ENCODE measurements around the gene ACVR1. TPM values are rescaled to one million over a fixed set of nuclear protein-coding genes. Genes with fewer than 3 reads are reported as not detected.

ACVR1 gene
- total and polyA plus RNA-seq, 3 donors from 2014 or later: 10.3 to 15.3 (median 14.9) TPM

DNA sequence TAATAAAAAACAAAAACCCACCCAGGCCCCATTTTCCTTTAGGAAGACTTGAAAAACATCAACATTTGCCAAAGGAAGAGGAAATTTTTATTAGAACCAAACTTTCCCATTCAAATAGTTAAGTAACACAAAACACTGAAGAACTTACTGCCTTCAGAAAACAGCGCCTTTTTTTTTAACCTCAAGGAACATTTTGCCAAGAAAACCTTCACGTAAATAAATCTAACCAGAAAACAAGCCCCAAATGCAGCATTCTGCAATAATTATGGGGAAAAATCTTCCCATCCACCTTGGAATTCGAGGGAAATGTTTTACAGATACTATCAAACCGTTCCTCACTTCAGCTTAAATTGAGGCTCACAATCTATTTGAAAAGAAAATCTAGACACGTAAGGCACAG, 56.4 kb downstream of the ACVR1 start:
- no peak for DNase-seq
- Histone ChIP-seq H3K36me3 (ENCODE audit: low read depth, missing control alignments) (no peaks in the 10 kb centered on the region), H3K27me3 (no peaks in the 10 kb centered on the region), H3K27ac (peak overlapping the region in 1 of 2 donors; percentile 19), H3K4me3 (no peak overlapping the region), H3K9me3 (no peaks in the 10 kb centered on the region), H3K4me1 (no peaks in the 10 kb centered on the region)
- TF ChIP-seq POLR2A (IDR thresholded peaks at IDR 0.05): no peak
- TF ChIP-seq, protein P1, sequence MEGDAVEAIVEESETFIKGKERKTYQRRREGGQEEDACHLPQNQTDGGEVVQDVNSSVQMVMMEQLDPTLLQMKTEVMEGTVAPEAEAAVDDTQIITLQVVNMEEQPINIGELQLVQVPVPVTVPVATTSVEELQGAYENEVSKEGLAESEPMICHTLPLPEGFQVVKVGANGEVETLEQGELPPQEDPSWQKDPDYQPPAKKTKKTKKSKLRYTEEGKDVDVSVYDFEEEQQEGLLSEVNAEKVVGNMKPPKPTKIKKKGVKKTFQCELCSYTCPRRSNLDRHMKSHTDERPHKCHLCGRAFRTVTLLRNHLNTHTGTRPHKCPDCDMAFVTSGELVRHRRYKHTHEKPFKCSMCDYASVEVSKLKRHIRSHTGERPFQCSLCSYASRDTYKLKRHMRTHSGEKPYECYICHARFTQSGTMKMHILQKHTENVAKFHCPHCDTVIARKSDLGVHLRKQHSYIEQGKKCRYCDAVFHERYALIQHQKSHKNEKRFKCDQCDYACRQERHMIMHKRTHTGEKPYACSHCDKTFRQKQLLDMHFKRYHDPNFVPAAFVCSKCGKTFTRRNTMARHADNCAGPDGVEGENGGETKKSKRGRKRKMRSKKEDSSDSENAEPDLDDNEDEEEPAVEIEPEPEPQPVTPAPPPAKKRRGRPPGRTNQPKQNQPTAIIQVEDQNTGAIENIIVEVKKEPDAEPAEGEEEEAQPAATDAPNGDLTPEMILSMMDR (IDR thresholded peaks at IDR 0.05): no peak
- intact Hi-C loops (cut with DNase I; ENCODE audit: low total_unique reads): no loop called here
- WGBS, 2 donors: 62 to 63% methylated on average over 5 of the region's 5 CpGs

DNA sequence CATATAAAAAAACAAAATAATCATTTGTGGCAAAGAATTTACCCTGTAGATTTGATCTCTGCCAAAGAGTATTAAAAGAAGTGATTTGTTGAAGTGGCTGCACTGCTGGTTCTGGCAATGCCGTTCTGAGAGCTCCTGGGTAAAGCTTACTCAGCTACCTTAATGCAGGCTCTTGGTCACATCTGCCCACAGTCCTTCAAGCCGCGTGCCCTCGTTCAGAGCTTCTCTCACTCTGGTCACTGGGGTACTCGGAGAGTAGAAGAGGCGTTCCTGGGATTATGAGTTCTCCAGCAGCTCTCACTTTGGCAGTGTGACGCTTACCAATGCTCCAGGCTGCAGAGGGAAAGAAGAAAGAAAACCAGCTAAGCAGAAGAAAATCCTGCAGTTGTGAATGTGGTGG, 57.9 kb downstream of the ACVR1 start:
- intact Hi-C loops (cut with DNase I; ENCODE audit: low total_unique reads): no loop called here
- Histone ChIP-seq H3K4me1 (no peaks in the 10 kb centered on the region), H3K4me3 (no peak overlapping the region), H3K9me3 (no peaks in the 10 kb centered on the region), H3K27ac (no peak overlapping the region), H3K27me3 (no peaks in the 10 kb centered on the region), H3K36me3 (ENCODE audit: low read depth, missing control alignments) (no peaks in the 10 kb centered on the region)
- TF ChIP-seq, protein P1 (IDR thresholded peaks at IDR 0.05): no peak
- TF ChIP-seq POLR2A (IDR thresholded peaks at IDR 0.05): no peak
- 87 to 93% methylated on average over 7 of the region's 7 CpGs for WGBS, 2 donors
- DNase-seq: no peak

DNA sequence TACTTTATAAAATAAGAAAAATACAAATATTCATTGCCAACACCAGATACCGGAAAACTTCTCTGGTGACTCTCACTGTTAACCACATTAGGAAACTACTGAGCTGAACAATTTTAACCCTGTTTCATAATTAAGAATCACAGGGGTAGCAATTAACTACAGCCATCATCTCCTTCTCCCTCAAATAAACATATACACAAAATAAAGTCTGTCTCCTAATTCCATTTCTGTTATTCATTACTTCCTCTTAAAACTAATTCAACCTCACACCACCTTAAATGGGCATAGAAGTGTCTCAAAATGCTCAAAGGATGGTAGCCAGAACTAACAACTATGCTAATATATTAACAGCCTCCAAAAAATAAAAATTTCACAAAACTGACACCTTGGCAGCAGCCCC, 60.7 kb downstream of the ACVR1 start:
- Histone ChIP-seq H3K36me3 (ENCODE audit: low read depth, missing control alignments) (no peaks in the 10 kb centered on the region), H3K27ac (no peak overlapping the region), H3K4me3 (no peak overlapping the region), H3K27me3 (no peaks in the 10 kb centered on the region), H3K9me3 (no peaks in the 10 kb centered on the region), H3K4me1 (no peaks in the 10 kb centered on the region)
- TF ChIP-seq, protein P1 (IDR thresholded peaks at IDR 0.05): no peak
- TF ChIP-seq POLR2A (IDR thresholded peaks at IDR 0.05): no peak
- no peak for DNase-seq
- intact Hi-C loops (cut with DNase I; ENCODE audit: low total_unique reads): no loop called here
- WGBS, 2 donors: 87 to 93% methylated on average over 1 of the region's 1 CpG

DNA sequence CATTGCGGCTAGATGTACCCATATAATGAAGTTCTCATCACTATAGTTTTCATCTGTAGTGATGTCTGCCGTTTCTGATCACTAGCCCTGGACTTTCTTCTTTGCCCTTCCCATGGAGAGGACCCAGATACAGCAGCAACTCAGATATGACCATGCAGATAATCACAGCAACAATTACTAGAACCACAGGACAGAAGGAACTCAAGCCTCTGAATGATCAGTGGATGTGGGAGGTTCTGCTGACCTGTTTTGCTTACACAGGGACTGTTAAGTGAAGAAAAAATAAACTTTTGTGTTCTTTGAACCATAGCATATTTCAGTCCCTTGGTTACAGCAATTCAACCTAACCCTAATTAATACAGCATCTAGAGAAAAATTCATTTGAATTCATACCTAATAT, 62.7 kb downstream of the ACVR1 start:
- H3K4me3 ChIP-seq: no peak overlapping the region
- H3K4me1 ChIP-seq: no peaks in the 10 kb centered on the region
- TF ChIP-seq, protein P1 (IDR thresholded peaks at IDR 0.05): no peak
- TF ChIP-seq POLR2A (IDR thresholded peaks at IDR 0.05): no peak
- no peaks in the 10 kb centered on the region for H3K36me3 ChIP-seq (ENCODE audit: low read depth, missing control alignments)
- DNase-seq: no peak
- 82 to 91% methylated on average over 2 of the region's 2 CpGs for WGBS, 2 donors
- H3K27me3 ChIP-seq: no peaks in the 10 kb centered on the region
- intact Hi-C loops (cut with DNase I; ENCODE audit: low total_unique reads): no loop called here
- no peaks in the 10 kb centered on the region for H3K9me3 ChIP-seq
- no peak overlapping the region for H3K27ac ChIP-seq

- DNase-seq: no peak
- Histone ChIP-seq H3K4me1 (no peaks in the 10 kb centered on the region), H3K36me3 (ENCODE audit: low read depth, missing control alignments) (no peaks in the 10 kb centered on the region), H3K9me3 (no peaks in the 10 kb centered on the region), H3K27me3 (no peaks in the 10 kb centered on the region), H3K4me3 (no peak overlapping the region), H3K27ac (no peak overlapping the region)
- intact Hi-C loops (cut with DNase I; ENCODE audit: low total_unique reads): no loop called here
- 24 to 33% methylated on average over 1 of the region's 1 CpG for WGBS, 2 donors
- no peak for TF ChIP-seq POLR2A (IDR thresholded peaks at IDR 0.05)
- TF ChIP-seq, protein P1 (IDR thresholded peaks at IDR 0.05): no peak
Measured at GRCh38 chr2:157810037-157810436, 66.1 kb downstream of the ACVR1 start.

All from testis (tissue), 3 donors.